ENCODE measurements around the gene LHFPL6. TPM values are rescaled to one million over a fixed set of nuclear protein-coding genes. Genes with fewer than 3 reads are reported as not detected.

The LHFPL6 gene
- polyA plus RNA-seq, 3 donors, result 10.1 to 142 (median 110) TPM

DNA sequence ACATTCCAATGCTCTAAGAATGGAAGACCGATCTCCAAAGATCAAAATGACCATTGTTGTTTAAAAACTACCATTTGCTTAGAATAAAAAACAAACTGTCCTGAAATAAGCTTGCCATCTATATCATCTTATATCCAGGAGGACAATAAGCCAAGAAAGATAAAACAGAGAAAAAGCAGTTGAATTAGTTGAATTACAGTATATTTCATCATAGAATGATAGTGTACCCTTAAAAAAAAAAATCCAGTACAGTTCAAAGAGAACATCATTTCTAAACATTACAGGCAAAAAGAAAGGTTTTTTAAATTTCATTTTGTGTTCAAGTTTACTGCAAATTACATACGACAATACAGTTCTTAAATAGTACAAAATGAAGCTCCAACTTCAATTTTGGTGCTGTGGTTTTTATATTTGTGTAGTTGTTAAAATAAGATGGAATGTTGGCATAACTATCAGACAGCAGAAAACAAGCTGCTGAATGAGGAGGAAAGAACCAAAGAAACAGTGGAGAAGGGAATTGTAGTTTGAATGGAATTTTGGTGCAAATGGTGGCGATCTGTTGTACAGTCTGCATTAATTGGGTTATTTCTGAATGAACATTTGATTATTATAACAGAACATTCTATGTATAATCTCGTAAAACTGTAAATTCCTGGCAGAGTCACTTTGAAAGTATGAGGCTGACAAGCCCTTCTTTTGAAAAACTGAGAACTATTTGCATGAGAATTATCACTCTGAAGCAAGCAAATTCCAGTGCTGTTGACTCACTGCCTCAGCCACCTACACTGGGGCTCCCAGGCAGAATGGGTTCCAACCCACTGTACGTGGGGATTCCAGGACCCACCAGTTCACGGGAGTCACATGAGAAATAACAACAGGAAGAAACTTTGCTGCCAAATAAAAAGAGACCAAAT, 37.7 kb downstream of the LHFPL6 start:
- 51 to 59% (median 51%) methylated on average over 6 of the region's 6 CpGs for WGBS, 3 donors
- no peak overlapping the region for H3K27ac ChIP-seq (ENCODE audit: low read depth, low read length)

DNA sequence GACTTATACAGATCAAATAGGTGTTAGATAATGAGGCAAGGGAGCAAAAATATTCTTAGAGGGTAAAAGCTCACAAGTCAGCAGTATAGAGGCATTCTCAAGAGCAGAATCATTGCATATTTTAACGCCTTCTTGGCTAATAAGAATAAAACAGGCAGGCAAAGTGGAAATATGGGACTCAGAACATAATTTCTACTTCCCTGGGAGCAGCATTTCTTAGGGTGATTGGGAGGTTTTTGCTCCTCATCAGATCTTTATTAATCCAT, 39.6 kb downstream of the LHFPL6 start:
- no peak overlapping the region for H3K27ac ChIP-seq (ENCODE audit: low read depth, low read length)
- WGBS, 3 donors, result 85 to 96% (median 93%) methylated on average over 1 of the region's 1 CpG

DNA sequence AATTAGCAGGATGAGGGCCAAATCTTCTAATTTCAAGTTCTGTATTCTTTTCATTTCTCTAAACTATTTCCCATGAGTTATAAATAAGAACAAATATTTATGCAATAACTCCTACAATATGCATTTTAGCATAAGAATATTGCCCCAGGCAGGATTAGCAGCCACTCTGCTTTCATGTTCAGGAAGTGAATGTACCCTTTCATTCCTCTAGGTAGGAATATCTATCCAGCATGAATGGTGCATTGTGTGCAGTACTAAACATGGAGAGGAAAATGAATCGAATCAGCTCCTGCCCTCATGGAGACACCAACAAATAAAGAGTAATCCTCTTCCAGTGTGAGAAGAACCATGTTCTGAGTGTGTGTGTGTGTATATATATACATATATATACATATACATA, 41.0 kb downstream of the LHFPL6 start:
- no peak overlapping the region for H3K27ac ChIP-seq (ENCODE audit: low read depth, low read length)
- WGBS, 3 donors, result 74 to 91% (median 85%) methylated on average over 1 of the region's 1 CpG

DNA sequence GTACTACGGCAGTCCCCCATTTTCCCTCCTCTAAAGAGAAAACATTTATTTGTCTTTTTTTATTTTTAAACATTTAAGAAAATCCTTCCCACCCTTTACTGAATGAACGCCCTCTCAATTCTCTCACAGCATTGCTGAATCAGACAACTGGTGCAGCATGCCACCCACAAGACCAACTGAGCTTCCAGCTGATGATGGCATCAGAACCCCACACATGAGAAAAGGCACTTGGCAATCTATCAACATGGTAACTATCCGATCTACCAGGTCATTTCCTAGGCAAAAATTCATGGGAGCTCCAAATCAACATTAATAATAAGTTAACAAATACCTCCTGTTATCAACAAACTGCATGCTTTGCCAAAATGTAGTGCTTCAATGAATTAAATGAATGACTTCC, 43.1 kb downstream of the LHFPL6 start:
- WGBS, 3 donors, result 72 to 91% (median 85%) methylated on average over 3 of the region's 3 CpGs
- no peak overlapping the region for H3K27ac ChIP-seq (ENCODE audit: low read depth, low read length)

- H3K27ac ChIP-seq (ENCODE audit: low read depth, low read length), result no peak overlapping the region
- WGBS, 3 donors, result 88 to 92% (median 91%) methylated on average over 12 of the region's 12 CpGs
Observed at GRCh38 chr13:39557285-39557955, 45.6 kb downstream of the LHFPL6 start.

- H3K27ac ChIP-seq (ENCODE audit: low read depth, low read length), result no peak overlapping the region
- 56 to 79% (median 67%) methylated on average over 1 of the region's 1 CpG for WGBS, 3 donors
Observed at GRCh38 chr13:39556866-39557265, 46.1 kb downstream of the LHFPL6 start.

DNA sequence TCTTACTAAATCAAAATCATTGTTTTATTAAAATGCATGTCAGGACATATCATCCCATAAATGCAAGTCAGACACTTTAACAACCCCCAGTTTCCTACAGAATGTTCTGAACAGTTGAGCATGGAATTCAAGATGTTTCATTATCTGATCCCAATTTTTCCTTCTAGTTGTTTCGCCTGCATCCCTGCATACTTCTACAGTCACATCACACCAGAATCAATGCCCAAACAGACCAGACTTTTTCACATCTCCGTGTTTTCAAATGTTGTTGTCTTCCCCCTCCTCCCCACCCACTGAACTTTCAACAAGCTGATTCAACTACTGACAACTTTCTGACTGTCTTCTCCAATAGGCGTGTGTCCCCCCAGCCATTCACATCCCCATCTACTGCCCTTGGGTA, 48.6 kb downstream of the LHFPL6 start:
- 74 to 82% (median 76%) methylated on average over 3 of the region's 3 CpGs for WGBS, 3 donors
- H3K27ac ChIP-seq (ENCODE audit: low read depth, low read length), result no peak overlapping the region

- H3K27ac ChIP-seq (ENCODE audit: low read depth, low read length), result no peak overlapping the region
- 88 to 95% (median 93%) methylated on average over 2 of the region's 2 CpGs for WGBS, 3 donors
Observed at GRCh38 chr13:39552246-39552645, 50.7 kb downstream of the LHFPL6 start.

GRCh38 chr13:39550931-39551330, 52.1 kb downstream of the LHFPL6 start:
- no peak overlapping the region for H3K27ac ChIP-seq (ENCODE audit: low read depth, low read length)

DNA sequence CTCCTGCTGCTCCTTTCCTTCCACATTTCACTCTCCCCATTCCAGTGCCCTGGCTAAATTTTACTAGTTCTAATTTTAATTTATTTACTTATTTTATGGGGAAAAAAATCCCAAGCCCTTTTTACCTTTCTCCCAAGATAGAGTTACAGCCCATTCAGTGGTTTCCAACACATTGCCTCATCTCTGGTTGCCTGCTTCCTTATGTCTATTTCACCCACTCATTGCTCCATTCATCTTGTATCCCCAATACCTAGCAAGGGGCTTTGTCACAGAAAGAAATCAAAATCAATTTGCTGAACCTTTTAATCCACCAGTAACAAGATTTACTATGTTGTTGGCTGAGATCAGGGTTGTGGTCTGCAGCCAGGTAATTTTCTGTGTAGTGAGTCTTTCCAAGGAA, 55.9 kb downstream of the LHFPL6 start:
- no peak overlapping the region for H3K27ac ChIP-seq (ENCODE audit: low read depth, low read length)

DNA sequence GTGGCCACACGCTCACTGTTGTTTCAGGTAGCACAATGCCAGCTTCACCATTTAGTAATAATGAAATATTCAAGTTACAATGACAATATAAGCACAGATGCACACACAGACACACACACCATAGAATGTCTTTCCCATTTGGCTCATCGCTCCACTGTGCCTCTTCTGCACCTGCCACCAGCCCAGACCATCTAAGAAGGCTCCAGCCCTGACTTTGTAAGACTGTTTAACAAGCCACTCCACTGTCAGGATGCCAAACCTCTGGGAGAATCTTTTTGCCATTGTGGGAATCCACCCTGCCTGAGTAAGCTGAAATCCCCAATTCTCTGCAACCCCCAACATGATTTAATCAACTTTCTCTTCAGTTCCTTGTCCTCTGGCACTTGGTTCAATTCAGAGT, 60.6 kb downstream of the LHFPL6 start:
- 82 to 95% (median 93%) methylated on average over 2 of the region's 2 CpGs for WGBS, 3 donors

DNA sequence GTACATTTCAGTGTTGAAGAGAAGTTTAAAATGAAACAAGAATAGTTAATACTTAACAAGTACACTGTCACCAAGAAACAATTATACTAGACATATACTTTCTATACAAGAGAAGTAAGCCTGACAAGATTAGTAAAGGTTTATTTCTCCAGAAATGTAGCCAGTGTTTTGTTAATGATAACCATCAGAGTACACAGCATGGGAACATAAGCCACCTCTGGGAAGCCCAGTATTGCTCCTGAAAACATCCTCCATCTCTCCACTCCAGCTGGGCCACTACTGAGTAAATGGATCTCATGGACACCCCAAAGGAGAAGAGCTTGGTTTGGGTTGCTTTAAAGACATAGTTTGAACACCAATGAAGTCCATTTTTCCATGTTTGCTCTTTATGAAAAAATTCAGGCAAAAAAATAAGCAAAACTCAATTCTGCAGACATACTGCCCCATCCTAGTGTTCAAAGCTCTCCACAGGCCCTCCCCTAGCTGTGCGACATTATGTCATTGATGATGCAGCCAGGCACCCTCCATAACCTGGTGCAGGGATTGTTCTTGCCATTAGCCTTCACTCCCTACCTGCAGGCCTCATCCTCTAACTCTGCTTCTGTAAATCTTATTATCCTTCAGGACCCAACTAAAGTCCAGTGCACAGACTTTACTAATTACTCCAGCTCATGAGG, 61.9 kb downstream of the LHFPL6 start:
- WGBS, 3 donors, result 95 to 100% (median 100%) methylated on average over 1 of the region's 1 CpG
- H3K27ac ChIP-seq (ENCODE audit: low read depth, low read length), result no peak overlapping the region

More for the DNA sequence above, 60.6 kb downstream of the LHFPL6 start:
- no peak overlapping the region for H3K27ac ChIP-seq (ENCODE audit: low read depth, low read length)

DNA sequence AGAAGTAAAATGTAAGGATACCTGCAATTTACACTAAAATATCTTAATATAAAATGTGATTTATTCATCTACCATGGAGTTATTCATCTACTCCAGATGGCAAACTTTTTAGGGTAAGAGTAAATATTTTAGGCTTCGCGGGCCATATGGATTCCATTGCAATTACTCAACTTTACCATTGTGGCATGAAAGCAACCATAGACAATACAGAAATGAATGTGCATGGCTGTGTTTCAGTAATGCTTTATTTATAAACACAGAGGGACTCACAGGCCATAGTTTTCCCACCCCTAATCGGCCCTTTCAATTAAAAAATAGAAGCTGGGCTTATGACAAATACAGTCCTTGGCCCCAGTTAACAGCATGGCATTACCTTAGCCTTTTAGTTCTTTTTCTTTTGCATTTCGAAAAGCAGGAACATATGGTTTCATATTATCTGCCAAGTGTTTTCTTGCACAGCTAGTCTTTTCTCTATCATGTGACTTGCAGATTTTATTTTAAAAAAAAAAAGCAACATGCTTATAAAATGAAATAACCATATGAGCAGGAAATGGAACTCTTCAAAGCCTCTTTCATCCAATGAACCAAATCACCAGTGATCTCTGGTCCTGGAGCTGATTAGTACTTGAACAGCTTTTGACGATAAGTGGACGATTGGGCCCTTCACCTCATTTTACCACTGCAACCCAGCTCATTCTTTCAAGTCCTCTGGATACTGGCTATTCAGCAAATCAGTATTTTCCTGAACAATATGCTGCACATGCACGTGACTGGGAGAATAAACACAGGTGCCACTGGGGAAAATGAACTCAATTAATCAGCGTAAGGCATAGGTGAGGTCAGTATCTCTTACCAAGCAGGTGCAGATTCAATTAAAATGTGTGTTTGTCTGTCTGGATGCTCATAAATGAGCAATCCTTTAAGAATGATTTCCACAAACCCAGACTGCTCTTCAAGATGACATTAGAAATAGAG, 63.9 kb downstream of the LHFPL6 start:
- H3K27ac ChIP-seq (ENCODE audit: low read depth, low read length), result no peak overlapping the region
- WGBS, 3 donors, result 74 to 84% (median 75%) methylated on average over 8 of the region's 8 CpGs

DNA sequence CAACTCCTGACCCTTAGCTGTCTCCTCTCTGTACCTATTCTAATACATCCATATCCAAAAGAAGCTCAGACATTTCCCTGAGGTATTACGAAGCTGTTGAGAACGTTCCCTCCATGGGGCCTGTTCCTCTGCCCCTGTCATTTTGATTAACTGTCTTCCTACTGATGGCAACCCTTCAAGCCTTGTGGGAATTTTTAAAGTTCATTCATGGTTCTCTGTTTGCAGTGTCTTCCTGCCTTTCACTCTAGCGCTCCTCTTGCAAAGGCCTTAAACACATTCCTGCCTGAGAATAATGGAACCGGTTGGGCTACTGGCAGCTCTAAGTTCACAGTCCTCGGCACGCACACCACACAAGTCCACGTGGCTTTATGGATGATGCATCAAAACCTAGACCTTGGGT, 66.1 kb downstream of the LHFPL6 start:
- H3K27ac ChIP-seq (ENCODE audit: low read depth, low read length), result no peak overlapping the region
- WGBS, 3 donors, result 70 to 78% (median 75%) methylated on average over 7 of the region's 7 CpGs

DNA sequence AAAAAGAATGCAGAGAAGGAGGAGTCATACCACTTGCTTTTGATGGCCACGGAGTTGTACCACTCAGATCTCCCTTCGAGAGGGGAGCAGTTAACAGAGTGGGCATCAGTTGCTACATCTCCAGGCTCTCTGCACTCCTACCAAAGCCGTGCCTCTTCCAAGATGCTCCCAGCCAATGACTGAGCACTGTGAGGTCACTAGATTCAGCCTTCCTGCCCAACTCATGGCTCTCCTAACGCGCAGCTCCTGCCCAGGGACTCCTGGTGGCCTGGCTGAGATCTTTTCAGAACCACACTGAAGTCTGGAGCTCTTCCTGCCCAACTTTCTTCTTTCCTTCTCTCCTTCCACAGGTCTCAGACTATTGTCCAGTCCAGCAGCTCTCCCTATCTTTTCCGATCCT, 66.7 kb downstream of the LHFPL6 start:
- H3K27ac ChIP-seq (ENCODE audit: low read depth, low read length), result no peak overlapping the region

DNA sequence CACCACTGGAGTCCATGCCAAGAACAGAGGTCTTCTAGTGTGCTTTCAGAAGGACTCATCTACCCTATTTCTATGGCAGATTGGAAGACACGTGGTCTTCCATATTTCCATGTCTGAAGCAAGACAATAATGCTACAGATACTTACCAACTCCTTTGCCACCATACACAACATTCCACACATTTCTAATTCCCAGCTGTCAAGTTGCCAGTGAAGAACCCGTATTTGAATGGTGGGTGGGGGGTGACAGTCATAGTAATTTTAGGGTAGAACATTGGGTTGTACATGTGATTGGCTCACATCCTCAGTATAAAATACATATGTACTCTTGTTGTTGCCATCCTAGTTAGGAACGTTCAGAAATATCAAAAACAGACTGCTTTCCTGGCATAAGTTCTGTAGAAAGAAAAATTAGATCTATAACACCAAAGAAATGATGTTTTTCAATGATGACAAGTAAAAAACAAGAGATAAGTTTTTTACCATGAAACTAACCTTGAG, 69.3 kb downstream of the LHFPL6 start:
- WGBS, 3 donors, result 54 to 66% (median 54%) methylated on average over 3 of the region's 3 CpGs
- no peak overlapping the region for H3K27ac ChIP-seq (ENCODE audit: low read depth, low read length)

More for the DNA sequence above, 66.7 kb downstream of the LHFPL6 start:
- WGBS, 3 donors, result 84 to 95% (median 92%) methylated on average over 6 of the region's 6 CpGs

GRCh38 chr13:39531646-39532045, 71.3 kb downstream of the LHFPL6 start:
- 78 to 83% (median 78%) methylated on average over 6 of the region's 6 CpGs for WGBS, 3 donors
- no peak overlapping the region for H3K27ac ChIP-seq (ENCODE audit: low read depth, low read length)

- 28 to 46% (median 28%) methylated on average over 3 of the region's 3 CpGs for WGBS, 3 donors
- no peak overlapping the region for H3K27ac ChIP-seq (ENCODE audit: low read depth, low read length)
Observed at GRCh38 chr13:39530916-39531315, 72.1 kb downstream of the LHFPL6 start.
